Mucosa of descending colon (tissue), 3 donors: ENCODE measurements around the gene SUFU. TPM values are rescaled to one million over a fixed set of nuclear protein-coding genes. Genes with fewer than 3 reads are reported as not detected.

ENCODE experiments used
- total RNA-seq, 3 donors: library from RNA; stranded (reverse); fragmentation: NEBNext Ultra II Directional in 2 of 3; extraction: Animal tissue kit (Norgen Biotek cat#: 25700) in 2 of 3; gene quantifications; one replicate each; pipeline versions ENCODE4 v1.2.1 to v1.2.4, GENCODE V29; 2021 to 2023
- donor health status: DM: no; HTN: no; CAD: no; lungs with moderate emphysema.
- donor health status: DM: no; HTN: no; CAD: no.
- donor health status: DM: no; HTN: yes; CAD: no.

Gene SUFU
- total RNA-seq, 3 donors from 2014 or later, result 9.0 to 13.9 (median 9.5) TPM

Other genes with a start within 250 kb of the SUFU start
- gene NFKB2, start 108.3 kb upstream of the SUFU start, total RNA-seq, result 10 to 100 TPM; 26.9 to 72.2 (median 29.0) TPM
- gene PSD, start 85.2 kb upstream of the SUFU start, total RNA-seq, result 100 to 1,000 TPM in 1 of 3 donors, 10 to 100 TPM in 1, 1 to 10 TPM in 1; 8.2 to 228 (median 11.4) TPM
- 10 to 100 TPM; 18.3 to 27.7 (median 20.5) TPM for gene FBXL15, start 83.1 kb upstream of the SUFU start, total RNA-seq
- 10 to 100 TPM; 26.6 to 51.9 (median 29.2) TPM for gene CUEDC2, start 71.4 kb upstream of the SUFU start, total RNA-seq
- 1 to 10 TPM in 2 of 3 donors, under 1 TPM in 1; 0.41 to 2.3 (median 2.0) TPM for gene C10orf95, start 52.4 kb upstream of the SUFU start, total RNA-seq
- 100 to 1,000 TPM in 1 of 3 donors, 10 to 100 TPM in 2; 70.6 to 121 (median 77.7) TPM for gene ACTR1A, start 1.3 kb upstream of the SUFU start, total RNA-seq
- gene TRIM8, start 140.5 kb downstream of the SUFU start, total RNA-seq, result 10 to 100 TPM; 65.5 to 89.9 (median 71.3) TPM
- 10 to 100 TPM in 1 of 3 donors, 1 to 10 TPM in 2; 2.4 to 11.2 (median 4.4) TPM for gene ARL3, start 210.4 kb downstream of the SUFU start, total RNA-seq
- 10 to 100 TPM in 2 of 3 donors, 1 to 10 TPM in 1; 6.9 to 19.1 (median 14.2) TPM for gene SFXN2, start 210.7 kb downstream of the SUFU start, total RNA-seq
- gene WBP1L, start 240.0 kb downstream of the SUFU start, total RNA-seq, result 10 to 100 TPM; 38.9 to 61.3 (median 51.0) TPM